ENCODE measurements around the gene RBM10.

Gene RBM10

DNA sequence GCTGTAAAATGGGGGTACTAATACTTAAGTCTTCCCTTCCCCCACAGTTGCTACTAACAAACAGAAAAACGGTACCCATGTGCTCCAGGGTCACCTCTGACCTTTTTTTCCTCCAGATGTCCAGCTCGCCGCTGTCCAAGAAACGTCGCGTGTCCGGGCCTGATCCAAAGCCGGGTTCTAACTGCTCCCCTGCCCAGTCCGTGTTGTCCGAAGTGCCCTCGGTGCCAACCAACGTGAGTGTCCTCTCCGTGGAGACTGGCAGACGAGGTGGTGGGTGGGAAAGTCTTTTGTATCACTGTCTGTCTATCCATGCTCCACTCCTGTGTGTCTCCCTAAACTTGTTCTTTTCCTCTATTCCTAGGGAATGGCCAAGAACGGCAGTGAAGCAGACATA is 53.7 kb downstream of the RBM10 start:
- DNase-seq: no peak

DNA sequence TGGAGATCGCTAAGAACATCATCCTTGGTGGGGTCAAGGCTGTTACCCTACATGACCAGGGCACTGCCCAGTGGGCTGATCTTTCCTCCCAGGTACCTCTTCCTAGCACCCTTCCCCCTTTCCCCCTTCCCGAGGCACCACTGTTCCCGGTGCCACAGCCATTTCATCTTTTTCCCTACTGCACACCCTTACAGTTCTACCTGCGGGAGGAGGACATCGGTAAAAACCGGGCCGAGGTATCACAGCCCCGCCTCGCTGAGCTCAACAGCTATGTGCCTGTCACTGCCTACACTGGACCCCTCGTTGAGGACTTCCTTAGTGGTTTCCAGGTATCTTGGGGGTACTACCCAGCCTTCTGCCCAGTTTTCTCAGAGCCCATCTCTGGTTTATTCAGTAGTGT is 54.3 kb downstream of the RBM10 start:
- no peak for DNase-seq

DNA sequence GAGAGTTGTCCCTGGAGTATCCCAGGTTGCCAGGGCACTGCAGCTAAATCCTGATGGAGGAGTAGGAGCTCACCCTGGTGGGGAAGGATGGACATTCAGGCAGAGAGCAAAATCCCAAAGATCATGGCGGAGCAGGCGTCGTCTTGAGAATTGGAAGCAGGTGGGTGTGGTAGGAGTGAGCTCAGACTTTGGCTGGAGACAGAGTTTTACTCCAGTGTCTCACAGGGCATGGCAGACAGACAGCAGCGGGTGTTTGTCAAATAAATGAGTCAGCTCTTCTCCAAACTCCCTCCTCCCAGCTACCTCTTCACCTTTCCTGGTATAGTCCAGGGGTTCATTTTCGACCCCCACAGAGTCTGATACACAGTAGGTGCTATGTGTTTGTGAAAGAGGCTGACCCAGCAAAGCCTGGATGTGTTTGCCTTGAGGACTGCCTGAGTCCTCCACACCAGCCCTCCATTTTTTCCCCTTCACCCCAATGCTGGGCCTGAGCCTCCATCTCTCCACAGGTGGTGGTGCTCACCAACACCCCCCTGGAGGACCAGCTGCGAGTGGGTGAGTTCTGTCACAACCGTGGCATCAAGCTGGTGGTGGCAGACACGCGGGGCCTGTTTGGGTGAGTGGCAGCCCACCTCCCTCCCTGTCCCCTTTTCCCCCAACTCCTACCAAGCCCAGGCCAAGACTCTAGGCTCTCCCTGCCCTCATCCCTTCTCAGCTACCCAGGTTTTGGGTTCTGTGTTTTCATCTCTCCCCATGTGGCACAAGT is 55.5 kb downstream of the RBM10 start:
- no peak for DNase-seq

DNA sequence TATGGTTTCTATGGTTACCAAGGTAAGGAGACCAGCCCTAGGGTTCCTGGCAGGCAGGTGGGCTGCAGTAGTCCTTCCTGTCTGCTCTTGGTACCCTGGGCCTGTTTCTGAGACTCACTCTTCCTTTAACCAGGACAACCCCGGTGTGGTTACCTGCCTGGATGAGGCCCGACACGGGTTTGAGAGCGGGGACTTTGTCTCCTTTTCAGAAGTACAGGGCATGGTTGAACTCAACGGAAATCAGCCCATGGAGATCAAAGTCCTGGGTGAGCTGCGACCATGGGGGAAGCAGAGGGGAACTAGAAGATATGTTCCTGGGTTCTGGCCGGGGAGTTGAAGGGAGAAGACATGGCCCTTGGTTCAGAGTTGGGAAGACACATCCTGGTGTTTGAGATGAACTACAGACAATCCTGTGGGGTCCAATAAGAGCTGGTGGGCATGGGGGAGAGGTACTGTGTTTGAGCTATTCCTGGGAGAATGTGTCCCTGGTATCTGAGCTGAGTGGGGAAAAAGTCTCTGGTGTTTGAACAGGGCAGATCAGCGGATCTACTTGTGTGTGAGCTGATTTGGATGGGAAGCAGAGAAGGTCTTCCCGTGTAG is 56.4 kb downstream of the RBM10 start:
- DNase-seq: no peak

DNA sequence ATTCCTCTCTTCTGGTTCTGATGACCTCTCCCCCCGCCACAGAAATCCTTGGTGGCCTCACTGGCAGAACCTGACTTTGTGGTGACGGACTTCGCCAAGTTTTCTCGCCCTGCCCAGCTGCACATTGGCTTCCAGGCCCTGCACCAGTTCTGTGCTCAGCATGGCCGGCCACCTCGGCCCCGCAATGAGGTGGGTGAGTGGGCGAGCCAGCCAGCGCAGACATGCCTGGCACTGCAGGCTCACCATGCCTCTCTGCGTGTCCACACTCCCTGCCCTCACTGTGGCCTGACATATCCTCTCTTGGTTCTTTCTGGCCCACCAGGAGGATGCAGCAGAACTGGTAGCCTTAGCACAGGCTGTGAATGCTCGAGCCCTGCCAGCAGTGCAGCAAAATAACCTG is 57.3 kb downstream of the RBM10 start:
- no peak for DNase-seq

DNA sequence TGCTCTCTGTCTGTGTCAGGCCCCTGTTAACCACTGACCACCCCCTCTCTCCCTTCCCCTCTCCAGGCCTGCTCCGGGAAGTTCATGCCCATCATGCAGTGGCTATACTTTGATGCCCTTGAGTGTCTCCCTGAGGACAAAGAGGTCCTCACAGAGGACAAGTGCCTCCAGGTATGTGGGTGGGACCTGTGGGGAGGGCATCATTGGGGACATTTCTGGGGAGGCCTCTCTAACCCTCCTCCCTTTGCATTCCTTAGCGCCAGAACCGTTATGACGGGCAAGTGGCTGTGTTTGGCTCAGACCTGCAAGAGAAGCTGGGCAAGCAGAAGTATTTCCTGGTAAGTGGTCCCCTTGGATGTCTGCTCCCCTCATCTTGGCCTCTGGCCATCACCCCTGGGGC is 57.9 kb downstream of the RBM10 start:
- DNase-seq: no peak

DNA sequence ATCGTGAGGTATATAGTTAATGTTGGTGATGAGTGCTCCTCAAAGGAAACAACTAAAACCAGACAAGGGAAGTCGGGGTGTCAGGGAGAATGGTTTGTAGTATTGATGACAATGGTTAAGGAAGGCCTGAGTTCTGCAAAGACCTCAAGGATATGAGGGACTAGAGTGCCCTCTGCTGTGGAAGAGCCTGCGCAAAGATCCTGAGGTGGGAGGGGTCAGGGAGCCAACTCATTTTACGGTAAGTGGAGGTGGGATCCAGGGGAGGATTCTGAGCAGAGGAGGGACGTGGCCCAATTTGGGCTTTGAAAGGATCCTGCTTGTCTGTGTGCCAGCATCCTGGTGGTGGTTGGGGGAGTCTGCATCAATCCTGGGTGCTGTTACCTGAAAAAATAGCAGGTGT is 59.9 kb downstream of the RBM10 start:
- DNase-seq: peak; percentile 3

DNA sequence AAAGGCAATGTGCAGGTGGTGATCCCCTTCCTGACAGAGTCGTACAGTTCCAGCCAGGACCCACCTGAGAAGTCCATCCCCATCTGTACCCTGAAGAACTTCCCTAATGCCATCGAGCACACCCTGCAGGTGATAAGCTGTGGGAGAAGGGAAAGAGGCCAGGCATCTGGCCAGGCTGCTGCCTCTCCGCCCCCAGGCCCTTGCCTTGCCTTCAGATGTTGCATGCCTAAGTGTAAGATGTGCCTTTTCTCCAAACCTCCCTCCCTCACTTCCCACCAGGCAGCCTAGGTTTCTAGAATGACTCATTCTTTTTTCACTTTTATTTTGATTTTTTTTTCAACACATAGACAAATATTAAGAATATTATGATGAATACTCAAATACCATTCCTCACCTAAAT is 61.3 kb downstream of the RBM10 start:
- no peak for DNase-seq

DNA sequence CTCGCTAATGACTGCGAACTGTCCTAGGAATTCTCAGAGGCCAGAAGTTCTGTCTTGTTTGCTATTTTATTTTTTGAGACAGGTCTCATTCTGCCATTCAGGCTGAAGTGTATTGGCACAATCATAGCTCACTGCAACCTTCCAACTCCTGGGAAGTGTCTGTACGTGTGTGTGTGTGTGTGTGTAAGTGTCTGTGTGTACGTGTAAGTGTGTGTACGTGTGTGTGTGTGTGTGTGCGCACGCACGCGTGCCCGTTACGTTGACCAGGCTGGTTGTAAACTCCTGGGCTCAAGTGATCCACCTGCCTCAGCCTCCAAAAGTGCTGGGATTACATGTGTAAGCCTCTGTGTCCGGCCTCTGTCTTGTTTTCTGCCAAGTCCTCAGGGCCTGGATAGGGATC is 63.1 kb downstream of the RBM10 start:
- no peak for DNase-seq

DNA sequence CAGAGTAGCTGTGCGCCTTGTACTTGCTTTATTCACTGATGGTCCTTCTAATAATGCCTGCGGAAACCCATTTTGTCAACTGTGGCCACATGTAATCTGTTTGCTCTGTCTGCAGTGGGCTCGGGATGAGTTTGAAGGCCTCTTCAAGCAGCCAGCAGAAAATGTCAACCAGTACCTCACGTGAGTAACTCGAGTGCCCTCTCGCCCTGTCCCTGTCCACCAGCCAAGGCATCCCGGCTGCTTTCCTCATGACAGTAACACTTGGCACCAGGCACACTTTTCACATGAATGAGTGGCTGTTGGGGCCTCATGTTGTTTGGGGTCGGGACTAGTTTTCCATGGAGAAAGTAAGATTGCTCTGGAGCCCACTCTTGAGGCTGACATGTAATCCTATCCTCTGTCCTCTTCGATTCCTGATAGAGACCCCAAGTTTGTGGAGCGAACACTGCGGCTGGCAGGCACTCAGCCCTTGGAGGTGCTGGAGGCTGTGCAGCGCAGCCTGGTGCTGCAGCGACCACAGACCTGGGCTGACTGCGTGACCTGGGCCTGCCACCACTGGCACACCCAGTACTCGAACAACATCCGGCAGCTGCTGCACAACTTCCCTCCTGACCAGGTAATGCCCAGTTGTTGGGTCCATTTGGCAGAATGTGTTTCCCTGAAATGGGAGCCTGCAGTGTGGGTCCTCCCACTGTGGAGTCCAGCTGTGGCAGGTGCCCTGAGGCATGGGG is 64.7 kb downstream of the RBM10 start:
- DNase-seq: no peak

DNA sequence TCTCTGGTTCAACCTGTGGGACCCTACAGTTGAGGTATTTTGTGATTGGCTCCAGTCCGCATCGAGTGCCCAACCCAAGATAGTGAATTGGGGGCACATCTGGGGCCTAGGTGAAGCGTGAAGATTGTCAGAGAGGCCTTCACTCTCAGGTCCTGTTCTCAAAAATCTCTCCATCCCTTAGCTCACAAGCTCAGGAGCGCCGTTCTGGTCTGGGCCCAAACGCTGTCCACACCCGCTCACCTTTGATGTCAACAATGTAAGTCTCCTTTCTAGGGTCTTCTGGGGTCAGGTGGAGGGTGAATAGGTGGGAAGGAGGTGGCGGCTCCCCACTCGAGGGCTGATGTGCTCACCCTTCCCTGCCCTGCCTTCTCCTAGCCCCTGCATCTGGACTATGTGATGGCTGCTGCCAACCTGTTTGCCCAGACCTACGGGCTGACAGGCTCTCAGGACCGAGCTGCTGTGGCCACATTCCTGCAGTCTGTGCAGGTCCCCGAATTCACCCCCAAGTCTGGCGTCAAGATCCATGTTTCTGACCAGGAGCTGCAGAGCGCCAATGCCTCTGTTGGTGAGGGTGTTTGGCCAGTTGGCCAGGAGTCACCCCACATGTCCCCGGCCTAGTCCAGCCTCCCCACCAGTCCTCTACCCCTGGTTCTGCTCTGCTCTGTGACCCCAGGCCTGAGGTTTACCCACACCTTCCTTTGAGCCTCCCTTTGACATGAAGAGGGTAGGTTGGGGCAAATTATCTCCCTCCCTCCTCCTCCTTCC is 65.8 kb downstream of the RBM10 start:
- DNase-seq: no peak

DNA sequence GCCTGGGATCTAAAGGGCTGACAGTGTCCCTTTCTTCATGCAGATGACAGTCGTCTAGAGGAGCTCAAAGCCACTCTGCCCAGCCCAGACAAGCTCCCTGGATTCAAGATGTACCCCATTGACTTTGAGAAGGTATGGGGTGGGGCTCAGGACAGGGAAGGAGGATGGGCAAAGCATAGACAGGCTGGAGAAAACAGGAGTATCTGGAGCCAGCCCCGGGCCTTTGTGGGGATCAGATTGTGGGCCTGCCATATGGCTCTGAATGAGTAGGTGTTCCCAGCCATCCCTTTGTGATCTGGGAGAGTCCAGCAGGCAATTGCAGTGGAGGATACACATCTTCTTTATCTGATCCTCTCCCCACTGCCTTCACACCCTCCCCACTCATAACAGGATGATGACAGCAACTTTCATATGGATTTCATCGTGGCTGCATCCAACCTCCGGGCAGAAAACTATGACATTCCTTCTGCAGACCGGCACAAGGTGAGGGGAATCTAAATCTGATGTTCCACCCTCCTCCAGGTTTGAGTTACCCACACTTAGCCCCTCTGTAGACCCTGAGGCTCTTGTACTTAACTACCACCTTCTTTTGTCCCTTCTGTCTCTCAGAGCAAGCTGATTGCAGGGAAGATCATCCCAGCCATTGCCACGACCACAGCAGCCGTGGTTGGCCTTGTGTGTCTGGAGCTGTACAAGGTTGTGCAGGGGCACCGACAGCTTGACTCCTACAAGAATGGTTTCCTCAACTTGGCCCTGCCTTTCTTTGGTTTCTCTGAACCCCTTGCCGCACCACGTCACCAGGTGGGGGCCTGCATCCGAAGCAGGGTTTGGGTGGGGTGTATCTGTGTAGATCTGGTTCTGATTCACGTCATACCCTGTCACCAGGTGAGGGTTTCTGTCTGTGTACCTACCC is 67.6 kb downstream of the RBM10 start:
- no peak for DNase-seq

DNA sequence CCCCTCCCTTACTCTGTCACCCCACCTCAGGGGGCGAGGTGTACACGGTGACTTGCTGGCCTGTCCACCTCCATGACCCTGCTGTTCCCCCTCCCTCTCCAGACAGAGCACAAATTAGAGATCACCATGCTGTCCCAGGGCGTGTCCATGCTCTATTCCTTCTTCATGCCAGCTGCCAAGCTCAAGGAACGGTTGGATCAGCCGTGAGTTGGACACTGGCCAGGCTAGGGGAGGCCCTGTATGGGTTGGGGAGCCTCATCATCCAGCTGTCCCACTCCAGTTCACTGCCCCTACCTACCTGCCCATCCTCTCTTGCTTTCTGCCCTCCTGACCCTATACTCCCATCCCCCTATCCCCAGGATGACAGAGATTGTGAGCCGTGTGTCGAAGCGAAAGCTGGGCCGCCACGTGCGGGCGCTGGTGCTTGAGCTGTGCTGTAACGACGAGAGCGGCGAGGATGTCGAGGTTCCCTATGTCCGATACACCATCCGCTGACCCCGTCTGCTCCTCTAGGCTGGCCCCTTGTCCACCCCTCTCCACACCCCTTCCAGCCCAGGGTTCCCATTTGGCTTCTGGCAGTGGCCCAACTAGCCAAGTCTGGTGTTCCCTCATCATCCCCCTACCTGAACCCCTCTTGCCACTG is 69.5 kb downstream of the RBM10 start:
- no peak for DNase-seq

DNA sequence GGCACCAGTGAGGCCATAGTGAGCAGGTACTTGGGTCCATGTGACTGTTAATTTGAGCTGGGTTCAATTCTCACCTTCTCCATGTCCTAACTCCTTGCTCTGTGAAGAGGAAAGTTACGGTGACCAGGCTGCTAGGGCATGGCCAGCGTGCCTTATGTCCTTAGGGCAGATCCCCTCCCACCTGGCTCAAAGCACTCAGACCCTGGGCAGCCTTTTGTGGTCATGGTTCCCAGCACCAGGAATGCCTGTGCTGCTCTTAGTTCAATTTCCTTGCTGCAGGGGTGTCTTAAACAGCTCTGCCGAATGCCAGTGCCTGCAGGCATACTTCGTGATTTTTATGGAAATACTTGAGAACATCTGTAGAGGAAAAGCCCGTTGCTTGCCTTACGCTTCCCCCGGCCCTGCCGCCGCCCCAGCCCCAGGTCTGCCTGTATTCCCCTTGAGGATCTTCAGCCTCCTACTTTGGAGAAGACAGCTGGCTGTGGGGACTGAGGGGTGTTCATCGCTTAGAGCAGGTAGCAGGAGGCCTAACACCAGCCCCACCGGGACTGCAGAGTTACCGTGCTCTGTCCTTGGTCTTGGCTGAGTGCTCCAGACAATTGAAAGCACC is 70.4 kb downstream of the RBM10 start:
- no peak for DNase-seq

DNA sequence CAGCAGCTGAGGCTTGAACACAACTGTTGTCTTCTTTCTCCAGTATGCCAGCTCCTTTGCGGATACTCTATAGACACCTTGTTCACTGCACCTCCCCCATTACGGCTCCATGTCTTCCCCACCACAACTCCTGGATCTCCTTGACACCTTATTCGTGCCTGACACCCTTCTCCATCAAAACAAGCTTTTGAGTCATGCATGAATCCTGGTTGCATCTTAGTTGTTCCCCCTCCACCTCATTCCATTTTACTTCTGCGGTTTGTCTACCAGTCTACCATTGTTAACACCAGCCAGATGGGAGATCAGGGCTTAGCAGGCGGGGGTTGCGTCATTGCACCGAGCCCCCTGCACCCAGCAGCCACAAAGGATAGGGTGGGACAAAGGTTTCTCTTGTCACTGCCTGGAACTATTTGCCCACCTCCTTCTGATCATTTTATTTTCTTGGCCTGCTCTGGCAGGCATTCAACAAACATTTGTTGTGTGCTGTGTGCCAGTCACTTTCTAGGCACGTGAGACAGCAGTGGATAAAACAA is 71.4 kb downstream of the RBM10 start:
- DNase-seq: no peak

DNA sequence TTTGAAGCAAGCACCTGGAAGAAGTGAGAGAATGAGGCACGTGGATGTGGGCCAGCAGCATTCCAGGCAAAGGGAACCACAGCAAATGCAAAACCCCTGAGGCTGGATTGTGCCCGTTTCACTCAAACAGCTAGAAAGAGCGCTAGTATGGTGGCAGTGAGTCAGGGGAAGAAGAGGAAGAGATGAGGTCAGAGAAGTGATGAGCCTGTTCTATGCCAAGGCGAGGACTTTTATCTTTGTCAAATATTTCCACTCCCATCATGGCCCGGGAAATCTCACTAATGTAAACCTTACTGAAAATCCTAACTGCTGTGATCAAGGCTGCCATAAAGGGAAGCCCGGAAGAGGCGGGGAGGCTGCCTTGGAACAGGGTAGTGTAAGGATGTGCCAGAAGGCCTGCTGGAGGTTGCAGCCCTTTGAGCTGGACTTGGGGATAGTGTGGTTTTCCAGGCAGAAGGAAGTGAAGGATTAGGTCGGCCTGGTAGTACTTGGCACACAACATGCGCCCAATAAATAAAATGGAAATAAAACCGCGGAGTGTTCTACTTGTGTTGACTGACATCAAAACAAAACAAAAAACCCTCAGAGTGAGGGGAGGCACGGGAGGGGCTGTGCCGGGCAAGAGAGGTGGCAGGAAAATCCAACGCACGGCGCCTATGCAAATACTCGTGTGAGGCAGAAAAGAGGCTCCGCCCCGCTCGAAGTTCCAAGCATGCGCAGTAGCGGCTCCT is 72.3 kb downstream of the RBM10 start:
- no peak for DNase-seq

DNA sequence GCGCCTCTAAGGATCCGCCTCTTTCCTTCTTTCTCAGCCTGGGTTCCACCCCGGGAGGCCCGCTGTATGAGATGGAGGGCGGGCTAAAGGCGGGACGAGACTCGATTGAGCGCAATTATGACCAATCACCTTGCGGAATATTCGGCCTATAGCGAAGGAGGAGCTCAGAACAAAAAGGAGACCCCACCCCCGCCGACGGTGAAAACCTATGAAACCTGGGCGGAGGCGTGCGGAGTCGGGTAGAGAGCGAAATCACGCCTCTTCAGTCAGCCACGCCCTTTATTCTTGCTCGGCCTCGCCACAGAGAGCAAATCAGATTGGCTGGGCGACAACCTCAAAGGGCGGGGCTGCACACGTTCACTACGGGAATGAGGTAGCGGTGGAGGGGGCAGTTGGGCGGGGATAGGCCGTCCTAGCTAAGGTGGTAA is 72.8 kb downstream of the RBM10 start:
- peak; percentile 88 for DNase-seq

DNA sequence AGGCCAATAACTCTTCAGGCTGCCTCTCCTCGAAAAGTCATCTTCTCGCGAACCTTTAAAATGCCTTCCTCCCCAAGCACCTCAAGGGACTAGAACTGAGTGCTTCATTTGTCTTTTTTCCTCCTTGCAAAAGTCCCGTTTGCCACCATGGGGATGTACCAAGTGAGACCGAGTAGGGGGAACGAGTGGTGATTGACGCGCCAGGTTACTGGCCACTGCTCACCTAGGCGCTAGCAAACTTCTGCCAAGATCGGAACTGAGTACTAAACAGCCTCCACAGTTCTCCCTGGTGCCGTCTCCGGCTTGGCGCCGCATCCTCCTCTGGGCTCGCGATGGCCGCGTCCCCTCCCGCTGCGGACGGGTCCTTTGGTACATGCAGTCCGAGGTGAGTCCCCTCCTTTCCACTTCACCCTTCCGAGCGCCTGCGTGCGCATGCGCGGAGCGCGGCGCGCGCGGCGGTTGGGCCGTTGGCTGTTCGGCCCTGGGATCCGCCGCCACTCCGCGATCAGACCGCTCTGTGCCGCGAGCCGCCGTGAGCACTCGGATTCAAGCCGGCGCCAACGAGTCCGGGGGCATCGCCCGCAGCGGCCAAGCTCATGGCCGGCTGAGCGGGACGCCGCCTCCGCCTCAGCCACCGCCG is 73.4 kb downstream of the RBM10 start, which contains the start of gene CDK16:
Gene CDK16 (plus strand): TSS at position 402 of the 640 bp plus-strand sequence. CDS start 4,877 bp downstream, outside the sequence.
- peak; percentile 35 for DNase-seq
